ENCODE results near the gene PLAA. TPM values are rescaled to one million over a fixed set of nuclear protein-coding genes. Genes with fewer than 3 reads are reported as not detected.

PLAA gene
- 38.1 TPM for total RNA-seq

- Histone ChIP-seq H3K9me3 (ENCODE audit: low read depth, low read length) (no peaks in the 10 kb centered on the region), H3K4me3 (ENCODE audit: low read length) (peak within 1 kb of the TSS; percentile 97), H3K4me1 (ENCODE audit: insufficient read depth, low read length) (peaks cover 30% of the 10 kb centered on the region), H3K27me3 (ENCODE audit: insufficient read depth, low read length) (no peaks in the 10 kb centered on the region)
Measured at GRCh38 chr9:26946753-26947727, at the start of gene PLAA. TSS of gene PLAA (minus strand) at chr9:26947242. CDS start at chr9:26947045, 197 bp downstream.

- no peaks in the 10 kb centered on the region for H3K9me3 ChIP-seq (ENCODE audit: low read depth, low read length)
- no peaks in the 10 kb centered on the region for H3K27me3 ChIP-seq (ENCODE audit: insufficient read depth, low read length)
- H3K4me1 ChIP-seq (ENCODE audit: insufficient read depth, low read length) = no peaks in the 10 kb centered on the region
- H3K4me3 ChIP-seq (ENCODE audit: low read length) = no peak overlapping the region
Measured at GRCh38 chr9:26995810-26996209, 48.8 kb upstream of the PLAA start.

GRCh38 chr9:26983340-26983739, 36.3 kb upstream of the PLAA start:
- Histone ChIP-seq H3K4me1 (ENCODE audit: insufficient read depth, low read length) (no peaks in the 10 kb centered on the region), H3K9me3 (ENCODE audit: low read depth, low read length) (no peaks in the 10 kb centered on the region), H3K27me3 (ENCODE audit: insufficient read depth, low read length) (no peaks in the 10 kb centered on the region), H3K4me3 (ENCODE audit: low read length) (no peak overlapping the region)

GRCh38 chr9:26975728-26976707, 29.0 kb upstream of the PLAA start:
- Histone ChIP-seq H3K27me3 (ENCODE audit: insufficient read depth, low read length) (no peaks in the 10 kb centered on the region), H3K4me3 (ENCODE audit: low read length) (no peak overlapping the region), H3K4me1 (ENCODE audit: insufficient read depth, low read length) (no peaks in the 10 kb centered on the region), H3K9me3 (ENCODE audit: low read depth, low read length) (no peaks in the 10 kb centered on the region)

- Histone ChIP-seq H3K4me3 (ENCODE audit: low read length) (no peak overlapping the region), H3K9me3 (ENCODE audit: low read depth, low read length) (peaks cover 6% of the 10 kb centered on the region), H3K4me1 (ENCODE audit: insufficient read depth, low read length) (no peaks in the 10 kb centered on the region), H3K27me3 (ENCODE audit: insufficient read depth, low read length) (no peaks in the 10 kb centered on the region)
Measured at GRCh38 chr9:26974927-26975326, 27.9 kb upstream of the PLAA start.

- Histone ChIP-seq H3K27me3 (ENCODE audit: insufficient read depth, low read length) (no peaks in the 10 kb centered on the region), H3K4me3 (ENCODE audit: low read length) (no peak overlapping the region), H3K4me1 (ENCODE audit: insufficient read depth, low read length) (no peaks in the 10 kb centered on the region), H3K9me3 (ENCODE audit: low read depth, low read length) (peaks cover 14% of the 10 kb centered on the region)
Measured at GRCh38 chr9:26973989-26974388, 26.9 kb upstream of the PLAA start.

GRCh38 chr9:26971721-26972120, 24.7 kb upstream of the PLAA start:
- Histone ChIP-seq H3K4me1 (ENCODE audit: insufficient read depth, low read length) (no peaks in the 10 kb centered on the region), H3K4me3 (ENCODE audit: low read length) (no peak overlapping the region), H3K27me3 (ENCODE audit: insufficient read depth, low read length) (no peaks in the 10 kb centered on the region), H3K9me3 (ENCODE audit: low read depth, low read length) (peaks cover 15% of the 10 kb centered on the region)

GRCh38 chr9:26956860-26957233, 9.8 kb upstream of the PLAA start:
- H3K4me1 ChIP-seq (ENCODE audit: insufficient read depth, low read length) = peaks cover 18% of the 10 kb centered on the region
- peak overlapping the region; percentile 79 for H3K4me3 ChIP-seq (ENCODE audit: low read length)
- H3K9me3 ChIP-seq (ENCODE audit: low read depth, low read length) = no peaks in the 10 kb centered on the region
- H3K27me3 ChIP-seq (ENCODE audit: insufficient read depth, low read length) = no peaks in the 10 kb centered on the region

- Histone ChIP-seq H3K4me1 (ENCODE audit: insufficient read depth, low read length) (peaks cover 18% of the 10 kb centered on the region), H3K27me3 (ENCODE audit: insufficient read depth, low read length) (no peaks in the 10 kb centered on the region), H3K9me3 (ENCODE audit: low read depth, low read length) (no peaks in the 10 kb centered on the region), H3K4me3 (ENCODE audit: low read length) (peak within 1 kb of the TSS; percentile 79)
Measured at GRCh38 chr9:26955921-26956859, 9.1 kb upstream of the PLAA start, which contains the start of gene IFT74. TSS of gene IFT74 (plus strand) at chr9:26956412. CDS start at chr9:26961968, 5,556 bp downstream.

- no peaks in the 10 kb centered on the region for H3K27me3 ChIP-seq (ENCODE audit: insufficient read depth, low read length)
- peak overlapping the region; percentile 79 for H3K4me3 ChIP-seq (ENCODE audit: low read length)
- H3K4me1 ChIP-seq (ENCODE audit: insufficient read depth, low read length) = peaks cover 18% of the 10 kb centered on the region
- H3K9me3 ChIP-seq (ENCODE audit: low read depth, low read length) = no peaks in the 10 kb centered on the region
Measured at GRCh38 chr9:26955222-26955903, 8.3 kb upstream of the PLAA start.

- Histone ChIP-seq H3K9me3 (ENCODE audit: low read depth, low read length) (no peaks in the 10 kb centered on the region), H3K4me3 (ENCODE audit: low read length) (no peak overlapping the region), H3K4me1 (ENCODE audit: insufficient read depth, low read length) (peaks cover 18% of the 10 kb centered on the region), H3K27me3 (ENCODE audit: insufficient read depth, low read length) (no peaks in the 10 kb centered on the region)
Measured at GRCh38 chr9:26954050-26954508, 7.0 kb upstream of the PLAA start.

- Histone ChIP-seq H3K4me3 (ENCODE audit: low read length) (no peak overlapping the region), H3K27me3 (ENCODE audit: insufficient read depth, low read length) (no peaks in the 10 kb centered on the region), H3K4me1 (ENCODE audit: insufficient read depth, low read length) (peaks cover 20% of the 10 kb centered on the region), H3K9me3 (ENCODE audit: low read depth, low read length) (no peaks in the 10 kb centered on the region)
Measured at GRCh38 chr9:26951794-26952193, 4.8 kb upstream of the PLAA start.

GRCh38 chr9:26950521-26950920, 3.5 kb upstream of the PLAA start:
- Histone ChIP-seq H3K27me3 (ENCODE audit: insufficient read depth, low read length) (no peaks in the 10 kb centered on the region), H3K4me1 (ENCODE audit: insufficient read depth, low read length) (peaks cover 27% of the 10 kb centered on the region), H3K9me3 (ENCODE audit: low read depth, low read length) (no peaks in the 10 kb centered on the region), H3K4me3 (ENCODE audit: low read length) (no peak overlapping the region)

Measured in mononuclear cell (primary cell).